ENCODE results near the gene CYYR1. TPM values are rescaled to one million over a fixed set of nuclear protein-coding genes. Genes with fewer than 3 reads are reported as not detected.

Gene CYYR1
- total RNA-seq, 1 experiment from 2014 or later = 13.6 TPM

DNA sequence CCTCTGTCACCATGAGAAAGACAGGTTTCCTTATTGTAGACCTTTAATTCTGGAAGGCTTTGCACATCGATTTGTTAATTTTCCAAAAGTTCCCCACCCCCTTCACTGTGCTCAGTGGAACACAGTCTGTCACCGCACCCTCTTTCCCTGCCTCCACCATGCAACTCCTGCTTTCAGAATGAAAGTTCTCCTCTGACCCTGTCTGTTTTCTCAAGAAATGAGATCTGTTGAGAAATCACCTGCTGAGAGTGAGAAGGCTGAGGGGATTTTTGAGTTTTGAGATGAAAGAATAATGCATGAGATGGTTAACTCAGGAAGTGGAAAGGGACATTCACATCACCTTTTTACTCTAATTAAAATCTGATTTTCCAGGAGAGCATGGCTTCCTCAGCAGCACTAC, 99.6 kb downstream of the CYYR1 start:
- WGBS (ENCODE audit: extremely low coverage, insufficient read length, low lambda C conversion rate) = no CpG with 5 or more reads among the region's 2 CpGs

More for the DNA sequence above, 99.6 kb downstream of the CYYR1 start:
- H4K5ac ChIP-seq (ENCODE audit: insufficient read length, low read depth, low read length) = no peak overlapping the region
- no peak overlapping the region for H3K23ac ChIP-seq (ENCODE audit: insufficient read length, low read depth, low read length)
- H2BK20ac ChIP-seq (ENCODE audit: low read depth, low read length, poor library complexity, severe bottlenecking) = no peak overlapping the region
- H3K4me1 ChIP-seq (ENCODE audit: insufficient read depth, low read length) = no peaks in the 10 kb centered on the region
- Mint-ChIP-seq H3K36me3 (ENCODE audit: insufficient read depth in 1 of 3, low read depth in 3 of 3) (peaks cover 9 to 30% (median 15%) of the 10 kb centered on the region in 3 experiments; a peak in 6 of 7 replicates), H3K9me3 (no peaks in the 10 kb centered on the region), H3K27ac (no peak overlapping the region), H3K4me1 (peaks cover 4% of the 10 kb centered on the region in 2 experiments), H3K27me3 (ENCODE audit: low read depth) (no peaks in the 10 kb centered on the region), H3K4me3 (no peak overlapping the region)
- no peak for DNase-seq
- no peaks in the 10 kb centered on the region for H3K23me2 ChIP-seq (ENCODE audit: insufficient read length, low read depth, low read length, poor library complexity, severe bottlenecking)
- no peak overlapping the region for H3K4ac ChIP-seq (ENCODE audit: low read depth, low read length)
- H3K79me2 ChIP-seq (ENCODE audit: insufficient read depth, low read length) = no peaks in the 10 kb centered on the region
- H4K91ac ChIP-seq (ENCODE audit: insufficient read length, low read depth, low read length) = no peak overlapping the region
- no peak overlapping the region for H2AFZ ChIP-seq (ENCODE audit: low read length)
- no peak overlapping the region for H3K56ac ChIP-seq (ENCODE audit: insufficient read length, low read depth, low read length)
- H2AK5ac ChIP-seq (ENCODE audit: insufficient read length, low read length) = no peak overlapping the region
- no peaks in the 10 kb centered on the region for H3K79me1 ChIP-seq (ENCODE audit: insufficient read depth, low read depth, low read length, poor library complexity, severe bottlenecking)
- H2BK15ac ChIP-seq (ENCODE audit: low read depth, low read length) = no peak overlapping the region
- H3K27me3 ChIP-seq (ENCODE audit: insufficient read depth, low read length) = no peaks in the 10 kb centered on the region
- no peaks in the 10 kb centered on the region for H4K20me1 ChIP-seq (ENCODE audit: control insufficient read depth, insufficient read depth, insufficient read length)
- no peak overlapping the region for H3K4me2 ChIP-seq (ENCODE audit: insufficient read depth, insufficient read length, low read length)
- no peak overlapping the region for H3K18ac ChIP-seq (ENCODE audit: insufficient read length, low read depth, low read length)
- H2BK12ac ChIP-seq (ENCODE audit: insufficient read length, low read depth, low read length) = no peak overlapping the region
- H2BK120ac ChIP-seq (ENCODE audit: low read depth, low read length, poor library complexity, severe bottlenecking) = no peak overlapping the region
- H2BK5ac ChIP-seq (ENCODE audit: insufficient read length, low read length) = no peak overlapping the region
- H3K9ac ChIP-seq (ENCODE audit: extremely low read depth, insufficient read length, low read length) = no peak overlapping the region
- TF ChIP-seq, protein P1, sequence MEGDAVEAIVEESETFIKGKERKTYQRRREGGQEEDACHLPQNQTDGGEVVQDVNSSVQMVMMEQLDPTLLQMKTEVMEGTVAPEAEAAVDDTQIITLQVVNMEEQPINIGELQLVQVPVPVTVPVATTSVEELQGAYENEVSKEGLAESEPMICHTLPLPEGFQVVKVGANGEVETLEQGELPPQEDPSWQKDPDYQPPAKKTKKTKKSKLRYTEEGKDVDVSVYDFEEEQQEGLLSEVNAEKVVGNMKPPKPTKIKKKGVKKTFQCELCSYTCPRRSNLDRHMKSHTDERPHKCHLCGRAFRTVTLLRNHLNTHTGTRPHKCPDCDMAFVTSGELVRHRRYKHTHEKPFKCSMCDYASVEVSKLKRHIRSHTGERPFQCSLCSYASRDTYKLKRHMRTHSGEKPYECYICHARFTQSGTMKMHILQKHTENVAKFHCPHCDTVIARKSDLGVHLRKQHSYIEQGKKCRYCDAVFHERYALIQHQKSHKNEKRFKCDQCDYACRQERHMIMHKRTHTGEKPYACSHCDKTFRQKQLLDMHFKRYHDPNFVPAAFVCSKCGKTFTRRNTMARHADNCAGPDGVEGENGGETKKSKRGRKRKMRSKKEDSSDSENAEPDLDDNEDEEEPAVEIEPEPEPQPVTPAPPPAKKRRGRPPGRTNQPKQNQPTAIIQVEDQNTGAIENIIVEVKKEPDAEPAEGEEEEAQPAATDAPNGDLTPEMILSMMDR (conservative IDR thresholded peaks at IDR 0.05) = no peak
- H4K8ac ChIP-seq (replicated peaks; ENCODE audit: insufficient read length, low read depth, low read length) = no peak overlapping the region
- H3K9me3 ChIP-seq (ENCODE audit: control insufficient read depth, low read depth, low read length) = no peaks in the 10 kb centered on the region
- no peak overlapping the region for H3K27ac ChIP-seq (ENCODE audit: insufficient read length, low read depth, low read length)
- no peak overlapping the region for H3T11ph ChIP-seq (ENCODE audit: low read length)
- H3K14ac ChIP-seq (ENCODE audit: insufficient read depth, low read length) = no peak overlapping the region
